Measurements from ENCODE around the gene CNN3. TPM values are rescaled to one million over a fixed set of nuclear protein-coding genes. Genes with fewer than 3 reads are reported as not detected.

CNN3 gene
- total and polyA plus RNA-seq, 8 donors, result 239 to 326 (median 277) TPM

- Histone ChIP-seq H3K9me3 (no peaks in the 10 kb centered on the region), H3K4me3 (no peak overlapping the region), H3K27me3 (no peaks in the 10 kb centered on the region), H3K4me1 (peaks cover 22 to 47% of the 10 kb centered on the region in 2 donors), H3K27ac (no peak overlapping the region), H3K36me3 (no peaks in the 10 kb centered on the region)
- no peak for TF ChIP-seq CTCF (IDR thresholded peaks at IDR 0.05)
- ATAC-seq (no peak), DNase-seq (no peak)
- intact Hi-C loops (cut with DNase I), result loop anchor here in 1 of 2 donors (10.0 kb wide), 1 partner anchor 118 kb away; no protein-coding TSS in a partner anchor
Measured at GRCh38 chr1:94917251-94917650, 9.7 kb downstream of the CNN3 start.

GRCh38 chr1:94912263-94913184 is 14.4 kb downstream of the CNN3 start:
- intact Hi-C loops (cut with DNase I), result loop anchor here in 1 of 2 donors (10.0 kb wide), 1 partner anchor 122 kb away; no protein-coding TSS in a partner anchor
- Histone ChIP-seq H3K4me1 (peaks cover 11 to 18% of the 10 kb centered on the region in 2 donors), H3K4me3 (no peak overlapping the region), H3K27me3 (no peaks in the 10 kb centered on the region), H3K27ac (peak overlapping the region; percentile 5 to 28), H3K9me3 (no peaks in the 10 kb centered on the region), H3K36me3 (peaks cover 0 to 5% of the 10 kb centered on the region in 2 donors)
- ATAC-seq (peak; percentile 83), DNase-seq (no peak)
- no peak for TF ChIP-seq CTCF (IDR thresholded peaks at IDR 0.05)

- H3K27ac ChIP-seq, result no peak overlapping the region
- no peak for DNase-seq
- intact Hi-C loops (cut with DNase I), result no loop called here
Measured at GRCh38 chr1:94909486-94909885, 17.4 kb downstream of the CNN3 start.

GRCh38 chr1:94908965-94909364 is 17.9 kb downstream of the CNN3 start:
- no peak for DNase-seq
- H3K4me1 ChIP-seq, result peaks cover 19 to 24% of the 10 kb centered on the region in 2 donors

More at GRCh38 chr1:94909486-94909885, 17.4 kb downstream of the CNN3 start:
- no peak for TF ChIP-seq CTCF (IDR thresholded peaks at IDR 0.05)
- Histone ChIP-seq H3K4me1 (peaks cover 19 to 24% of the 10 kb centered on the region in 2 donors), H3K27me3 (no peaks in the 10 kb centered on the region), H3K9me3 (no peaks in the 10 kb centered on the region), H3K4me3 (no peak overlapping the region), H3K36me3 (peaks cover 0 to 5% of the 10 kb centered on the region in 2 donors)
- ATAC-seq, result no peak

More at GRCh38 chr1:94908965-94909364, 17.9 kb downstream of the CNN3 start:
- intact Hi-C loops (cut with DNase I), result no loop called here
- no peaks in the 10 kb centered on the region for H3K9me3 ChIP-seq
- H3K27ac ChIP-seq, result no peak overlapping the region
- no peak for TF ChIP-seq CTCF (IDR thresholded peaks at IDR 0.05)
- no peaks in the 10 kb centered on the region for H3K27me3 ChIP-seq
- no peak for ATAC-seq
- peaks cover 0 to 5% of the 10 kb centered on the region in 2 donors for H3K36me3 ChIP-seq
- H3K4me3 ChIP-seq, result no peak overlapping the region

Measured in left lung (tissue), 10 donors.